ENCODE data around the gene CHMP6. TPM values are rescaled to one million over a fixed set of nuclear protein-coding genes. Genes with fewer than 3 reads are reported as not detected.

The CHMP6 gene
- total RNA-seq, 1 donor from 2014 or later = 26.9 TPM

GRCh38 chr17:80945736-80946135, 45.9 kb upstream of the CHMP6 start:
- no peak for TF ChIP-seq CTCF (IDR thresholded peaks at IDR 0.05; ENCODE audit: unreplicated experiment)
- no peak overlapping the region for H3K4me3 Mint-ChIP-seq
- H3K27me3 Mint-ChIP-seq (ENCODE audit: low read depth) = no peaks in the 10 kb centered on the region
- peaks cover 27% of the 10 kb centered on the region for H3K36me3 Mint-ChIP-seq
- DNase-seq (ENCODE audit: low spot score in 2 of 2, unreplicated experiment in 2 of 2) = no peak
- peaks cover 8% of the 10 kb centered on the region for H3K9me3 Mint-ChIP-seq
- H3K27ac Mint-ChIP-seq = no peak overlapping the region
- H3K4me1 Mint-ChIP-seq = peaks cover 2% of the 10 kb centered on the region

- no peaks in the 10 kb centered on the region for H3K27me3 Mint-ChIP-seq (ENCODE audit: low read depth)
- H3K4me1 Mint-ChIP-seq = peaks cover 2% of the 10 kb centered on the region
- H3K9me3 Mint-ChIP-seq = peaks cover 8% of the 10 kb centered on the region
- no peak overlapping the region for H3K4me3 Mint-ChIP-seq
- TF ChIP-seq CTCF (IDR thresholded peaks at IDR 0.05; ENCODE audit: unreplicated experiment) = no peak
- no peak overlapping the region for H3K27ac Mint-ChIP-seq
- DNase-seq (ENCODE audit: low spot score in 2 of 2, unreplicated experiment in 2 of 2) = no peak
- H3K36me3 Mint-ChIP-seq = peaks cover 27% of the 10 kb centered on the region
Observed at GRCh38 chr17:80946449-80946848, 45.2 kb upstream of the CHMP6 start.

- H3K27me3 Mint-ChIP-seq (ENCODE audit: low read depth) = no peaks in the 10 kb centered on the region
- TF ChIP-seq CTCF (IDR thresholded peaks at IDR 0.05; ENCODE audit: unreplicated experiment) = no peak
- DNase-seq (ENCODE audit: low spot score in 2 of 2, unreplicated experiment in 2 of 2) = no peak
- H3K36me3 Mint-ChIP-seq = peaks cover 26% of the 10 kb centered on the region
- H3K27ac Mint-ChIP-seq = no peak overlapping the region
- H3K4me1 Mint-ChIP-seq = peaks cover 1% of the 10 kb centered on the region
- H3K9me3 Mint-ChIP-seq = peaks cover 8% of the 10 kb centered on the region
- no peak overlapping the region for H3K4me3 Mint-ChIP-seq
Observed at GRCh38 chr17:80947200-80947940, 44.3 kb upstream of the CHMP6 start.

- H3K4me3 Mint-ChIP-seq = no peak overlapping the region
- TF ChIP-seq CTCF (IDR thresholded peaks at IDR 0.05; ENCODE audit: unreplicated experiment) = no peak
- H3K27me3 Mint-ChIP-seq (ENCODE audit: low read depth) = no peaks in the 10 kb centered on the region
- peaks cover 27% of the 10 kb centered on the region for H3K36me3 Mint-ChIP-seq
- DNase-seq (ENCODE audit: low spot score in 2 of 2, unreplicated experiment in 2 of 2) = peak in 1 of 2 experiments; percentile 16
- peaks cover 8% of the 10 kb centered on the region for H3K9me3 Mint-ChIP-seq
- no peaks in the 10 kb centered on the region for H3K4me1 Mint-ChIP-seq
- H3K27ac Mint-ChIP-seq = no peak overlapping the region
Observed at GRCh38 chr17:80948019-80948975, 43.3 kb upstream of the CHMP6 start.

- no peak overlapping the region for H3K4me3 Mint-ChIP-seq
- TF ChIP-seq CTCF (IDR thresholded peaks at IDR 0.05; ENCODE audit: unreplicated experiment) = no peak
- peaks cover 30% of the 10 kb centered on the region for H3K36me3 Mint-ChIP-seq
- H3K9me3 Mint-ChIP-seq = peaks cover 8% of the 10 kb centered on the region
- H3K27ac Mint-ChIP-seq = no peak overlapping the region
- peak in 1 of 2 experiments; percentile 17 for DNase-seq (ENCODE audit: low spot score in 2 of 2, unreplicated experiment in 2 of 2)
- no peaks in the 10 kb centered on the region for H3K27me3 Mint-ChIP-seq (ENCODE audit: low read depth)
- H3K4me1 Mint-ChIP-seq = no peaks in the 10 kb centered on the region
Observed at GRCh38 chr17:80948976-80949450, 42.6 kb upstream of the CHMP6 start.
